ENCODE measurements around the gene SRSF1.

GRCh38 chr17:58004060-58004459 lies 3.0 kb downstream of the SRSF1 start:
- TF ChIP-seq CTCF (IDR thresholded peaks at IDR 0.05): no peak
- no peak for TF ChIP-seq POLR2A (IDR thresholded peaks at IDR 0.05)
- no peak for TF ChIP-seq EP300 (IDR thresholded peaks at IDR 0.05)

Measured in ovary (tissue), 3 donors.